ENCODE data around the gene SSX2IP. TPM values are rescaled to one million over a fixed set of nuclear protein-coding genes. Genes with fewer than 3 reads are reported as not detected.

The SSX2IP gene
- total RNA-seq, 5 donors from 2014 or later (not counting 1 experiment from before 2014, with no cell fraction given) = 6.2 to 10.9 (median 7.7) TPM

DNA sequence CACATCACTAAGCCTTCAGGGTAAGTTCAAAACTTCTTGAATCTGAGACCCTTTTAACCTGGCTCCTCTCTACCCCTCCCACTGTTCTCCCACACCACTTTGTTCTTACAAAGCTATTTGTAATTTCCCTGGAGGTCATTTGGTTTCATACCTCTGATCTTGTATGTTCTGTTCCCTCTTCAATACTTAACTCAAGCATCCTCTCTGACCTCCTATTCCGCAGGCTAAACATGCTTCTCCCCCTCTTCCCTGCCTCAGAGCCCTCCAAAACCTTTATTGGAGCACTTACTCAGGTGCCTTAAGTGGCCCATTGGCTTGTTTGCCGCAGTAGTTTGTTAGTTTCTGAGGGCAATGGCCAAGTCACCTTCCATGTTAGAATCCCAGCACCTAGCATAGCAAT, 54.8 kb downstream of the SSX2IP start:
- Mint-ChIP-seq H3K4me3 (no peak overlapping the region), H3K27me3 (peaks cover 0 to 8% of the 10 kb centered on the region in 2 donors), H3K4me1 (no peaks in the 10 kb centered on the region), H3K9me3 (no peaks in the 10 kb centered on the region), H3K36me3 (no peaks in the 10 kb centered on the region), H3K27ac (no peak overlapping the region)
- H3K36me3 ChIP-seq (ENCODE audit: control insufficient read depth in 2 of 2, extremely low read depth in 1 of 2, insufficient read depth in 1 of 2, low read length in 1 of 2) = no peaks in the 10 kb centered on the region
- no peak for DNase-seq
- 50% methylated on average over 1 of the region's 2 CpGs for WGBS (ENCODE audit: insufficient coverage)
- H3K4me1 ChIP-seq (ENCODE audit: control insufficient read depth in 1 of 2, extremely low read depth in 1 of 2, insufficient read depth in 2 of 2, low read length in 2 of 2) = no peaks in the 10 kb centered on the region
- ChIA-PET POLR2A (no interaction called here), CTCF (interaction anchor here in 1 of 2 donors (1.4 kb wide), 1 partner anchor 9 kb away, joined by 4 read pairs; no protein-coding TSS in a partner anchor)
- H3K27ac ChIP-seq (ENCODE audit: low read length) = no peak overlapping the region
- no peak overlapping the region for H3K4me3 ChIP-seq (ENCODE audit: control insufficient read depth in 1 of 2, extremely low read depth in 1 of 2, low read length in 1 of 2)
- no peak for ATAC-seq (replicated peaks in 1 of 4)
- H3K27me3 ChIP-seq (replicated peaks in 1 of 2; ENCODE audit: control insufficient read depth in 2 of 2, extremely low read depth in 1 of 2, insufficient read depth in 2 of 2, low read length in 1 of 2) = no peaks in the 10 kb centered on the region
- H3K9me3 ChIP-seq = no peaks in the 10 kb centered on the region

DNA sequence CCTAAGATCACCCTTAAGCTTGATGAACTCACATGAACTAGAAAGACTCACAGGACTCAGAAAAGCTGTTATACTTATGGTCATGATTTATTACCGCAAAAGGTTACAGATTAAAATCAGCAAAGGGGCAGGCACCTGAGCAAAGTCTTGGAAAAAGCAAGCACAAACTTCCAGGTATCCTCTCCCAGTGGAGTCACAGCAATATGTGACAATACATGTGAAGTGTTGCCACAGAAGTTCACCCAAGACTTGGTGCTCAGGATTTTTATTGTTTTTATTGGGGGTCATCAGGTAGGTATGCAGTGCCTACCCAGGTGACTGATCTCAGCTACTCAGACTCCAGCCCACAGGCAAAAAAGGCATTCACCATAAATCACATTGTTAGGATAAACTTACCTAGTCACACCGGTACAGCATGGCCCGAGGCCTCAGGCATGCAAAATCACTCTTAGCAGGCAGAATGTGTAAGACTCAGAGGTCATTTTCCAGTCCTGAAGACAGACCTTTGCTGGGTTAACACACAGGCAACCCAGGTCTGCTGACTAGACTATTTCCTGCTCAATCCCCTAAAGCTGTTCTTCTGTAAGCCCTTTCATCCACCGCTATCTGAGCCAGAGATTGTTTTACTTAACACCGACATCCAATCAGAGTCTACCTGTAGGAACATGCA, 55.6 kb downstream of the SSX2IP start:
- Histone ChIP-seq H3K4me3 (ENCODE audit: control insufficient read depth in 1 of 2, extremely low read depth in 1 of 2, low read length in 1 of 2) (no peak overlapping the region), H3K27me3 (replicated peaks in 1 of 2; ENCODE audit: control insufficient read depth in 2 of 2, extremely low read depth in 1 of 2, insufficient read depth in 2 of 2, low read length in 1 of 2) (peaks cover 0 to 3% of the 10 kb centered on the region in 2 experiments), H3K27ac (ENCODE audit: low read length) (no peak overlapping the region), H3K4me1 (ENCODE audit: control insufficient read depth in 1 of 2, extremely low read depth in 1 of 2, insufficient read depth in 2 of 2, low read length in 2 of 2) (no peaks in the 10 kb centered on the region), H3K36me3 (ENCODE audit: control insufficient read depth in 2 of 2, extremely low read depth in 1 of 2, insufficient read depth in 1 of 2, low read length in 1 of 2) (no peaks in the 10 kb centered on the region), H3K9me3 (no peaks in the 10 kb centered on the region)
- peaks cover 0 to 8% of the 10 kb centered on the region in 2 donors for H3K27me3 Mint-ChIP-seq
- 92% methylated on average over 2 of the region's 5 CpGs for WGBS (ENCODE audit: insufficient coverage)
- CTCF ChIA-PET = interaction anchor here in 1 of 2 donors (0.5 to 1.4 kb wide), 2 partner anchors 9 to 34 kb away, joined by 3 to 4 read pairs; no protein-coding TSS in a partner anchor
- H3K36me3 Mint-ChIP-seq = no peaks in the 10 kb centered on the region
- POLR2A ChIA-PET = interaction anchor here in 1 of 2 donors (0.6 kb wide), 1 partner anchor 152 kb away, joined by 3 read pairs; no protein-coding TSS in a partner anchor
- H3K4me1 Mint-ChIP-seq = no peaks in the 10 kb centered on the region
- DNase-seq (peak in 1 of 35 experiments; percentile 7), ATAC-seq (replicated peaks in 1 of 4) (peak in 1 of 4 experiments; percentile 32)
- H3K4me3 Mint-ChIP-seq = no peak overlapping the region
- H3K9me3 Mint-ChIP-seq = no peaks in the 10 kb centered on the region
- no peak overlapping the region for H3K27ac Mint-ChIP-seq

- Histone ChIP-seq H3K27ac (ENCODE audit: low read length) (no peak overlapping the region), H3K4me1 (ENCODE audit: control insufficient read depth in 1 of 2, extremely low read depth in 1 of 2, insufficient read depth in 2 of 2, low read length in 2 of 2) (no peaks in the 10 kb centered on the region), H3K4me3 (ENCODE audit: control insufficient read depth in 1 of 2, extremely low read depth in 1 of 2, low read length in 1 of 2) (no peak overlapping the region), H3K9me3 (no peaks in the 10 kb centered on the region), H3K36me3 (ENCODE audit: control insufficient read depth in 2 of 2, extremely low read depth in 1 of 2, insufficient read depth in 1 of 2, low read length in 1 of 2) (no peaks in the 10 kb centered on the region), H3K27me3 (replicated peaks in 1 of 2; ENCODE audit: control insufficient read depth in 2 of 2, extremely low read depth in 1 of 2, insufficient read depth in 2 of 2, low read length in 1 of 2) (peaks cover 0 to 4% of the 10 kb centered on the region in 2 experiments)
- Mint-ChIP-seq H3K9me3 (no peaks in the 10 kb centered on the region), H3K27me3 (peaks cover 0 to 3% of the 10 kb centered on the region in 2 donors), H3K4me1 (no peaks in the 10 kb centered on the region), H3K4me3 (no peak overlapping the region), H3K27ac (no peak overlapping the region), H3K36me3 (no peaks in the 10 kb centered on the region)
- ChIA-PET CTCF (no interaction called here), POLR2A (no interaction called here)
- WGBS (ENCODE audit: insufficient coverage) = no CpG with 5 or more reads among the region's 2 CpGs
- DNase-seq (no peak), ATAC-seq (replicated peaks in 1 of 4) (no peak)
Measured at GRCh38 chr1:84632673-84633434, 57.4 kb downstream of the SSX2IP start.

DNA sequence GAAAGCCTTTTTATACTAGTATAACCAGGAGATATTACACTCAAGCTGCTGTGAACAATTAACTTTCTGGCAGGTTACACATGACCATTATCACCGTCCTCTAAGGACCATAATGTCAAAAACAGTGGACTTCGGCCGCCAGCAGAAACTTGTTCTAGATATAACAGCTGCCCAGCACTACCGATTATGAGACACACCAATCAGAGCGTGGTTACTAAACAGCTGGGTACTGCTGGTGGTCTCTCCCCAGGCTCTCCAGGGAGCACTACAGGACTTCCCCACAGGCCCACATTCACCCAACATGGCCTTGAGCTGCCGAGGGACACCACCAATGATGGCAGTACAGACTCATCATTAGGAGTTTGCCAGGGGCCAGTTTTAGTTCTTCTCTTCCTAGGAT, 58.1 kb downstream of the SSX2IP start:
- no peaks in the 10 kb centered on the region for H3K9me3 Mint-ChIP-seq

DNA sequence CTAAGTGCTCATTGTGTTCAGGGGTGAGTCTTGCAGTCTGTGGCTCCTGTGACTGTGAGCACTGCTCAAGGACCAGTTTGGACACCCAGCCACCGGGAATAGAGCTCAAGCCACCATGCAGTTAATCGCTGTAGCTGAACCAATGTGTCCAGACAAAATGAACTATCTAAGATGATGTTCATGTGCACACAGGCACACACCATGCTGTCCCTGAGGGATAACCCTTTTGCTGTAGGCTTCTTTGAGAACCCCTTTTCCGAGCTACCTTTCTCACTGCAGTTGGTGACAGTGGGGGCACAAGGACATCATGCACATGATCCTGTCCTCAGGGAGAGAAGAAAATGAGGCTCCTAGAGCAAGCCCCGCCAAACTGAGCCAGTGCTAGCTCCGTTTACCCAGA, 65.4 kb downstream of the SSX2IP start:
- Mint-ChIP-seq H3K27me3 (peaks cover 5 to 6% of the 10 kb centered on the region in 2 donors), H3K4me1 (peaks cover 0 to 2% (median under 1%) of the 10 kb centered on the region in 3 donors), H3K36me3 (no peaks in the 10 kb centered on the region), H3K27ac (no peak overlapping the region), H3K4me3 (no peak overlapping the region), H3K9me3 (no peaks in the 10 kb centered on the region)
- DNase-seq (no peak), ATAC-seq (replicated peaks in 1 of 4) (no peak)
- WGBS (ENCODE audit: insufficient coverage) = 100% methylated on average over 2 of the region's 5 CpGs
- Histone ChIP-seq H3K36me3 (ENCODE audit: control insufficient read depth in 2 of 2, extremely low read depth in 1 of 2, insufficient read depth in 1 of 2, low read length in 1 of 2) (no peaks in the 10 kb centered on the region), H3K4me3 (ENCODE audit: control insufficient read depth in 1 of 2, extremely low read depth in 1 of 2, low read length in 1 of 2) (no peak overlapping the region), H3K27ac (ENCODE audit: low read length) (no peak overlapping the region), H3K4me1 (ENCODE audit: control insufficient read depth in 1 of 2, extremely low read depth in 1 of 2, insufficient read depth in 2 of 2, low read length in 2 of 2) (peaks cover 0 to 9% of the 10 kb centered on the region in 2 experiments), H3K9me3 (no peaks in the 10 kb centered on the region), H3K27me3 (replicated peaks in 1 of 2; ENCODE audit: control insufficient read depth in 2 of 2, extremely low read depth in 1 of 2, insufficient read depth in 2 of 2, low read length in 1 of 2) (peaks cover 0 to 6% of the 10 kb centered on the region in 2 experiments)
- POLR2A ChIA-PET = interaction anchor here (0.6 to 0.7 kb wide), 2 partner anchors 182 to 714 kb away, joined by 3 to 5 read pairs; no protein-coding TSS in a partner anchor
- CTCF ChIA-PET = interaction anchor here (0.7 to 2.3 kb wide), 7 partner anchors 34 to 483 kb away, joined by 3 to 8 read pairs (median 5); partner anchors contain the start of gene PRKACB (in 1 of the 2)

More for the DNA sequence above, 58.1 kb downstream of the SSX2IP start:
- Mint-ChIP-seq H3K27ac (no peak overlapping the region), H3K27me3 (peaks cover 0 to 3% of the 10 kb centered on the region in 2 donors), H3K4me1 (no peaks in the 10 kb centered on the region), H3K36me3 (no peaks in the 10 kb centered on the region), H3K4me3 (no peak overlapping the region)
- Histone ChIP-seq H3K9me3 (no peaks in the 10 kb centered on the region), H3K4me3 (ENCODE audit: control insufficient read depth in 1 of 2, extremely low read depth in 1 of 2, low read length in 1 of 2) (no peak overlapping the region), H3K27ac (ENCODE audit: low read length) (no peak overlapping the region), H3K4me1 (ENCODE audit: control insufficient read depth in 1 of 2, extremely low read depth in 1 of 2, insufficient read depth in 2 of 2, low read length in 2 of 2) (no peaks in the 10 kb centered on the region), H3K36me3 (ENCODE audit: control insufficient read depth in 2 of 2, extremely low read depth in 1 of 2, insufficient read depth in 1 of 2, low read length in 1 of 2) (no peaks in the 10 kb centered on the region), H3K27me3 (replicated peaks in 1 of 2; ENCODE audit: control insufficient read depth in 2 of 2, extremely low read depth in 1 of 2, insufficient read depth in 2 of 2, low read length in 1 of 2) (peaks cover 0 to 4% of the 10 kb centered on the region in 2 experiments)
- CTCF ChIA-PET = interaction anchor here in 1 of 2 donors (0.5 kb wide), 1 partner anchor 232 kb away, joined by 3 read pairs; no protein-coding TSS in a partner anchor
- POLR2A ChIA-PET = interaction anchor here in 1 of 2 donors (0.7 kb wide), 1 partner anchor 55 kb away, joined by 3 read pairs; no protein-coding TSS in a partner anchor
- WGBS (ENCODE audit: insufficient coverage) = 78% methylated on average over 5 of the region's 6 CpGs
- no peak for ATAC-seq (replicated peaks in 1 of 4)
- DNase-seq = no peak

DNA sequence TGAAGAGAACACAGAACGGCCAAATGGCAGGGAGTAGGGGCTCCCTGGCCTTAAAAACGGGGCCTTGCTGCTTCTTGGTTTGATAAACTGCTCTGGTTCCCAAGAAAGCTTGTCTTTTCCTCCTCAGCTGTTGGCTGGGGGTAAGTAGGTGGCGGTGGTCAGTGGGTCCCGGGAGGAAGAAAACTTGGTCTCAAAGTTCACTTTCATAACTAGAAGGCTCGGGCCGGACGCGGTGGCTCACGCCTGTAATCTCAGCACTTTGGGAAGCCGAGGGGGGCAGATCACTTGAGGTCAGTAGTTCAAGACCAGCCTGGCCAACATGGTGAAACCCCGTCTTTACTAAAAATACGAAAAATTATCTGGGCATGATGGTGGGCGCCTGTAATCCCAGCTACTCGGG, 68.7 kb downstream of the SSX2IP start:
- CTCF ChIA-PET = interaction anchor here (0.6 to 3.0 kb wide), 5 partner anchors 20 to 480 kb away, joined by 3 to 16 read pairs (median 5); no protein-coding TSS in a partner anchor
- DNase-seq = peak in 1 of 35 experiments; percentile 2

More for the DNA sequence above, 68.7 kb downstream of the SSX2IP start:
- 92% methylated on average over 14 of the region's 14 CpGs for WGBS (ENCODE audit: insufficient coverage)
- peaks cover 0 to 3% of the 10 kb centered on the region in 2 experiments for H3K27me3 ChIP-seq (replicated peaks in 1 of 2; ENCODE audit: control insufficient read depth in 2 of 2, extremely low read depth in 1 of 2, insufficient read depth in 2 of 2, low read length in 1 of 2)
- no peaks in the 10 kb centered on the region for H3K36me3 ChIP-seq (ENCODE audit: control insufficient read depth in 2 of 2, extremely low read depth in 1 of 2, insufficient read depth in 1 of 2, low read length in 1 of 2)
- Mint-ChIP-seq H3K27me3 (peaks cover 5 to 10% of the 10 kb centered on the region in 2 donors), H3K36me3 (no peaks in the 10 kb centered on the region), H3K4me3 (peak overlapping the region in 2 of 3 donors; percentile 7 to 81), H3K27ac (no peak overlapping the region), H3K9me3 (no peaks in the 10 kb centered on the region), H3K4me1 (peaks cover 0 to 7% (median 5%) of the 10 kb centered on the region in 3 donors)
- H3K4me3 ChIP-seq (ENCODE audit: control insufficient read depth in 1 of 2, extremely low read depth in 1 of 2, low read length in 1 of 2) = no peak overlapping the region
- ATAC-seq (replicated peaks in 1 of 4) = no peak
- peaks cover 0 to 9% of the 10 kb centered on the region in 2 experiments for H3K4me1 ChIP-seq (ENCODE audit: control insufficient read depth in 1 of 2, extremely low read depth in 1 of 2, insufficient read depth in 2 of 2, low read length in 2 of 2)
- H3K9me3 ChIP-seq = no peaks in the 10 kb centered on the region
- no peak overlapping the region for H3K27ac ChIP-seq (ENCODE audit: low read length)
- POLR2A ChIA-PET = no interaction called here
